MM.1S (cell line): ENCODE results near the gene C1QTNF6.

Experiments
- DNase-seq: peaks from one replicate; pipeline ENCODE4 v3.0.0-alpha.2; 2015
- H2AFZ ChIP-seq: fragments of 300-600 bp; sonication (generic); 2 replicates; pipeline ENCODE4 v1.6.0; 2016; ENCODE audit warnings: antibody characterized with exemption, low read length
- H3F3A ChIP-seq: fragments of 300-600 bp; sonication (generic); 2 replicates; pipeline ENCODE4 v1.6.1; 2016; ENCODE audit warnings: mild to moderate bottlenecking, antibody characterized with exemption, low read length, moderate library complexity, mixed read lengths; ENCODE audit not compliant: insufficient read depth
- H3K27ac ChIP-seq: fragments of 300-600 bp; sonication (generic); 2 replicates; pipeline ENCODE4 v1.5.1; 2016; ENCODE audit warnings: mild to moderate bottlenecking, low read length
- H3K27me3 ChIP-seq: fragments of 300-600 bp; sonication (generic); replicated peaks from 2 replicates; pipeline ENCODE4 v1.6.0; 2016; ENCODE audit warnings: low read length; ENCODE audit not compliant: insufficient read depth
- H3K36me3 ChIP-seq: fragments of 300-600 bp; sonication (generic); replicated peaks from 2 replicates; pipeline ENCODE4 v1.6.1; 2016; ENCODE audit warnings: mild to moderate bottlenecking, low read length, mixed read lengths; ENCODE audit not compliant: insufficient read depth
- H3K4me1 ChIP-seq: fragments of 300-600 bp; sonication (generic); 2 replicates; pipeline ENCODE4 v1.6.1; 2016; ENCODE audit warnings: low read length, mixed read lengths
- H3K4me2 ChIP-seq: fragments of 300-600 bp; sonication (generic); 2 replicates; pipeline ENCODE4 v1.6.0; 2016; ENCODE audit warnings: low read depth, low read length
- H3K4me3 ChIP-seq: fragments of 300-600 bp; sonication (generic); 2 replicates; pipeline ENCODE4 v1.5.1; 2016; ENCODE audit warnings: low read length, mixed read lengths
- H3K79me2 ChIP-seq: fragments of 300-600 bp; sonication (generic); 2 replicates; pipeline ENCODE4 v1.6.1; 2016; ENCODE audit warnings: mixed run types, low read length, mixed read lengths
- H3K9ac ChIP-seq: fragments of 300-600 bp; sonication (generic); 2 replicates; pipeline ENCODE4 v1.6.1; 2016; ENCODE audit warnings: low read length, mixed read lengths
- H3K9me2 ChIP-seq: fragments of 300-600 bp; sonication (generic); replicated peaks from 2 replicates; pipeline ENCODE4 v1.6.1; 2016; ENCODE audit warnings: mild to moderate bottlenecking, low read length, mixed read lengths; ENCODE audit not compliant: insufficient read depth
- H3K9me3 ChIP-seq: fragments of 300-600 bp; sonication (generic); replicated peaks from 2 replicates; pipeline ENCODE4 v1.6.1; 2016; ENCODE audit warnings: mild to moderate bottlenecking, low read length, mixed read lengths; ENCODE audit not compliant: insufficient read depth
- H4K20me1 ChIP-seq: fragments of 300-600 bp; sonication (generic); 2 replicates; pipeline ENCODE4 v1.6.1; 2016; ENCODE audit warnings: mild to moderate bottlenecking, low read length, moderate library complexity, mixed read lengths; ENCODE audit not compliant: insufficient read depth
- EZH2 ChIP-seq: fragments of 300-600 bp; sonication (generic); optimal IDR thresholded peaks from 2 replicates; pipeline ENCODE3; 2017; ENCODE audit warnings: low read depth, mild to moderate bottlenecking, antibody characterized with exemption, low read length, mixed read lengths
- EZH2phosphoT487 ChIP-seq: fragments of 300-600 bp; sonication (generic); IDR thresholded peaks from 2 replicates; pipeline ENCODE4 v1.6.1; 2018; ENCODE audit warnings: antibody characterized with exemption, low read length
- TF ChIP-seq, protein P1 (sequence below): fragments of 300-600 bp; sonication (generic); IDR thresholded peaks from 2 replicates; pipeline ENCODE4 v1.5.1; 2016; ENCODE audit warnings: antibody characterized with exemption, low read length, mixed read lengths

Gene C1QTNF6

DNA sequence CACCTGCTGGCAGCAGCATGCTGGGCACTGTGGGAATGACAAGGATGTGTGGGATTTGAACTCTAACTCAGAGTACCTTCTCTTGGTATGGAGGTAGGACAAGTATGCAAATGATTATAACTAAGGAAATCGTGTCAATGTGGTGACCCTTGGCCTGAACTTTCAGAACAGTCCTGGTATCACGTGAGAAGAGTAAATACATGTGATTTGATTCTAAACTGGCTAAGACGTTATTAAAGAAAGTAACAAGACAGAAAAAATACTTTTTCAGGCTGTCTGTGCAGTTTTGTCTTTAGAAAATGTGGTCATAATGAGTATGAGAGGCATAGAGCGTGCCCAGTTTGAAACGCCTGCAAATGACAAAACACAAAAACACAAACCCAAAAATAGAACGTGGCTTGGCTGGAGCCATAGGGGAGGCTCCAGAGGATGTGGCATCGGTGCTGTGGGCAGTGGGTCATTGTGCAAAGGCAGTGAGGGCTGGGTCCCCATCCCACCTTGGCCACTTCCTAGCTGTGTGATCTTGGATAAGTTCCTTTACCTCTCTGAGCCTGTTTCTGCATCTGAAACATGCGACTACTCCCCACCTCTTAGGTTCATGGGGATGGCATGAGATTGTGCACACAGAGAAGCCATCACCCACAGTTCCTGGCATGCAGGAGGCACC is 19.9 kb downstream of the C1QTNF6 start:
- Histone ChIP-seq H3K9ac (no peak overlapping the region), H3K27ac (no peak overlapping the region), H3K79me2 (no peaks in the 10 kb centered on the region), H3K9me2 (no peaks in the 10 kb centered on the region), H3K36me3 (no peaks in the 10 kb centered on the region), H3K4me1 (peaks cover 12% of the 10 kb centered on the region), H3F3A (no peaks in the 10 kb centered on the region), H3K27me3 (peaks cover 20% of the 10 kb centered on the region), H3K4me3 (no peak overlapping the region), H3K9me3 (no peaks in the 10 kb centered on the region), H4K20me1 (no peaks in the 10 kb centered on the region), H3K4me2 (no peak overlapping the region), H2AFZ (no peak overlapping the region)
- peak; percentile 19 for DNase-seq
- no peak for TF ChIP-seq EZH2
- TF ChIP-seq, protein P1, sequence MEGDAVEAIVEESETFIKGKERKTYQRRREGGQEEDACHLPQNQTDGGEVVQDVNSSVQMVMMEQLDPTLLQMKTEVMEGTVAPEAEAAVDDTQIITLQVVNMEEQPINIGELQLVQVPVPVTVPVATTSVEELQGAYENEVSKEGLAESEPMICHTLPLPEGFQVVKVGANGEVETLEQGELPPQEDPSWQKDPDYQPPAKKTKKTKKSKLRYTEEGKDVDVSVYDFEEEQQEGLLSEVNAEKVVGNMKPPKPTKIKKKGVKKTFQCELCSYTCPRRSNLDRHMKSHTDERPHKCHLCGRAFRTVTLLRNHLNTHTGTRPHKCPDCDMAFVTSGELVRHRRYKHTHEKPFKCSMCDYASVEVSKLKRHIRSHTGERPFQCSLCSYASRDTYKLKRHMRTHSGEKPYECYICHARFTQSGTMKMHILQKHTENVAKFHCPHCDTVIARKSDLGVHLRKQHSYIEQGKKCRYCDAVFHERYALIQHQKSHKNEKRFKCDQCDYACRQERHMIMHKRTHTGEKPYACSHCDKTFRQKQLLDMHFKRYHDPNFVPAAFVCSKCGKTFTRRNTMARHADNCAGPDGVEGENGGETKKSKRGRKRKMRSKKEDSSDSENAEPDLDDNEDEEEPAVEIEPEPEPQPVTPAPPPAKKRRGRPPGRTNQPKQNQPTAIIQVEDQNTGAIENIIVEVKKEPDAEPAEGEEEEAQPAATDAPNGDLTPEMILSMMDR = no peak

DNA sequence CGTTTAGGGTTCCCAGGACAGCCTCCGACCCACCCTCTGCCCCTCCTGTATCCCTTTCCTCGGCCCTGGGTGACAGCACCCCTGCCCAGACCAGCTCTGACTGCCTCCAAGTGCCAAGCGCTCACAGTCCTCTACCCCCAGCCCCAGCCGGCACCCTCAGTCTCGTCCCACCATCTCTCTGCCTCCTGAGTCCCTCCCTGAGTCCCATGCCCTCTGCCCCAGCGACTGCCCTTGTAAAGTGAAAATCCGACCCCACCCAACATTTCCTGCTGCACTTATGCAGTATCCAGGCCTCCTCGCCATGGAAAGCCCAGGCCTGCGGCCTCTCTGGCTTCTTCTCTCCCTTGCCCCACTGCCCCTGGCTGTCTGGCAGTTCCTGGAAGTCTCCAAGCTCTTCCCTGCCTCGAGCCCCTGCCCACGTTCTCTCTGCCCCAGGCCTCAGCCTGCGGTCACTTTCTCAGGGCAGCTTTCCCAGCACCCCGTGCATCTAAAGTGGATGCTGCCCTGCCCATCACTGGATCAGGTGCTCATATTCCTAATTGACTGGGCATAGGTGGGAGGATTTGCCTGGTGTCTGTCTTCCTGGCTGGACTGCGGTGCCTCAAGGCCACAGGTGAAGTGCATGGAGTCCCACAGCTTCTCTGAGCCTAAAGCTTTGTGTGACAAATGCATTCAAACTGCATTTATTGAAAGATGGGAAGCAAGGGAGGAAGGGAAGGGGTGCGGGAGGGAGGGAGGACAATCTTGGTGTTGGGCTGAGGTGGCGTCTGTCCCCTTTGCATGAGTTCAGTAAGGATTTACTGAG is 20.7 kb downstream of the C1QTNF6 start:
- Histone ChIP-seq H3F3A (no peaks in the 10 kb centered on the region), H3K9me2 (no peaks in the 10 kb centered on the region), H4K20me1 (no peaks in the 10 kb centered on the region), H3K79me2 (no peaks in the 10 kb centered on the region), H3K4me1 (peaks cover 19% of the 10 kb centered on the region), H3K4me2 (no peak overlapping the region), H3K27me3 (peaks cover 13% of the 10 kb centered on the region), H3K4me3 (no peak overlapping the region), H3K27ac (no peak overlapping the region), H3K9me3 (no peaks in the 10 kb centered on the region), H3K9ac (no peak overlapping the region), H3K36me3 (no peaks in the 10 kb centered on the region), H2AFZ (no peak overlapping the region)
- no peak for DNase-seq
- TF ChIP-seq EZH2phosphoT487 = no peak

DNA sequence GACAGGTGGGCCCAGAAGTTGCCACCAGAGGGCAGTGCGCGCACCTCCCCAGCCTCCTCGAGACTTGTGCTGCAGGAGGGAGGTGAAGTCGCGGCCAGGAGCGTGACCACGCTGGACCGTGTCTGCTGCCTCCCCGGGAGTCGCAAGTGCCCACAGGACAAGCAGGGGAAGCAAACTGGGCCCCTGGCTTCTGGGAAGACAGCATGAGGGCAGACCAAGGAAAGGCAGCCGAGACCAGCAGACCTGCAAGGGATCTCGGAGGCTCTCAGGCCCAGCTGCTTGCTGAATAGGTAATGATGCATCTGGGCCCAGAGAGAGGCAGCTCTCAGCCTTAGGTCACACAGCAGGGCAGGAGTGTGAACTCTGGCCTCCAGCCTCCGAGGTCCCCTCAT is 21.4 kb downstream of the C1QTNF6 start:
- no peak overlapping the region for H3K27ac ChIP-seq
- H3K79me2 ChIP-seq = no peaks in the 10 kb centered on the region
- H3K4me3 ChIP-seq = peak overlapping the region; percentile 15; the same call in 1 of the 2 replicates
- no peaks in the 10 kb centered on the region for H3K9me3 ChIP-seq
- peak overlapping the region; percentile 69 for H3K4me2 ChIP-seq
- peaks cover 26% of the 10 kb centered on the region for H3K4me1 ChIP-seq
- no peaks in the 10 kb centered on the region for H3K36me3 ChIP-seq
- H4K20me1 ChIP-seq = no peaks in the 10 kb centered on the region
- peak; percentile 78 for DNase-seq
- TF ChIP-seq EZH2phosphoT487 = no peak
- TF ChIP-seq, protein P1 = peak; percentile 92
- H3F3A ChIP-seq = no peaks in the 10 kb centered on the region
- H3K9me2 ChIP-seq = no peaks in the 10 kb centered on the region
- H2AFZ ChIP-seq = peak overlapping the region; percentile 56; the same call in 1 of the 2 replicates
- peaks cover 6% of the 10 kb centered on the region; the same call in 1 of the 2 replicates for H3K27me3 ChIP-seq
- H3K9ac ChIP-seq = no peak overlapping the region
